Lower leg skin (tissue), 4 donors: ENCODE measurements around the gene FYCO1. TPM values are rescaled to one million over a fixed set of nuclear protein-coding genes. Genes with fewer than 3 reads are reported as not detected.

Experiments
- DNase-seq, 2 donors: peaks; one replicate each; pipeline ENCODE4 v3.0.0-alpha.2; 2019; ENCODE audit warnings: low spot score in 2 of 2
- H3K4me3 ChIP-seq: fragments of 200-600 bp; sonication (generic); 2 replicates; pipeline ENCODE4 v1.5.1; 2017; ENCODE audit warnings: mild to moderate bottlenecking, low read depth; ENCODE audit not compliant: poor library complexity, severe bottlenecking
- CTCF ChIP-seq, 3 donors: fragments of 450-650 bp; IDR thresholded peaks; one replicate each; pipeline ENCODE4 v1.5.1; 2016; ENCODE audit warnings: antibody characterized with exemption in 3 of 3, mild to moderate bottlenecking in 3 of 3, moderate library complexity in 2 of 3
- POLR2A ChIP-seq, 2 donors: fragments of 450-650 bp; IDR thresholded peaks; one replicate each; pipeline ENCODE4 v1.6.1; 2016 to 2017; ENCODE audit warnings: antibody characterized with exemption in 2 of 2, mild to moderate bottlenecking in 1 of 2, moderate library complexity in 1 of 2
- WGBS, 2 donors: methylation state at CpG; one replicate each; pipeline ENCODE4 v1.1.5; 2018; 5-methylcytosine and 5-hydroxymethylcytosine counted together
- intact Hi-C: fragments of 100-400 bp; cut with DNase I; formaldehyde crosslinking; loops from one replicate; pipeline ENCODE4 v1.15.0; 2023; ENCODE audit warnings: low total_unique reads
- total RNA-seq, 4 donors: library from RNA; depleted of rRNA; stranded (reverse); fragments of >200 nt; gene quantifications; one replicate each; pipeline ENCODE4 v1.1.0, GENCODE V29; 2016

Gene FYCO1
- total RNA-seq, 4 donors from 2014 or later: 35.0 to 57.0 (median 51.3) TPM

- TF ChIP-seq POLR2A (IDR thresholded peaks at IDR 0.05) (no peak), CTCF (IDR thresholded peaks at IDR 0.05) (no peak)
- H3K4me3 ChIP-seq: no peak overlapping the region
- 71 to 78% methylated on average over 3 of the region's 3 CpGs for WGBS, 2 donors
- intact Hi-C loops: no loop called here
- DNase-seq: no peak
Observed at GRCh38 chr3:45880725-45881077, 114.9 kb downstream of the FYCO1 start.

GRCh38 chr3:45878124-45878523, 117.5 kb downstream of the FYCO1 start:
- DNase-seq: no peak
- TF ChIP-seq POLR2A (IDR thresholded peaks at IDR 0.05) (no peak), CTCF (IDR thresholded peaks at IDR 0.05) (no peak)
- WGBS, 2 donors: 92 to 93% methylated on average over 2 of the region's 2 CpGs
- no peak overlapping the region for H3K4me3 ChIP-seq
- intact Hi-C loops: no loop called here

GRCh38 chr3:45874677-45875346, 120.8 kb downstream of the FYCO1 start:
- 83 to 88% methylated on average over 5 of the region's 5 CpGs for WGBS, 2 donors
- TF ChIP-seq CTCF (IDR thresholded peaks at IDR 0.05): no peak
- TF ChIP-seq POLR2A (IDR thresholded peaks at IDR 0.05): no peak
- no peak overlapping the region for H3K4me3 ChIP-seq
- intact Hi-C loops: no loop called here
- DNase-seq: no peak

DNA sequence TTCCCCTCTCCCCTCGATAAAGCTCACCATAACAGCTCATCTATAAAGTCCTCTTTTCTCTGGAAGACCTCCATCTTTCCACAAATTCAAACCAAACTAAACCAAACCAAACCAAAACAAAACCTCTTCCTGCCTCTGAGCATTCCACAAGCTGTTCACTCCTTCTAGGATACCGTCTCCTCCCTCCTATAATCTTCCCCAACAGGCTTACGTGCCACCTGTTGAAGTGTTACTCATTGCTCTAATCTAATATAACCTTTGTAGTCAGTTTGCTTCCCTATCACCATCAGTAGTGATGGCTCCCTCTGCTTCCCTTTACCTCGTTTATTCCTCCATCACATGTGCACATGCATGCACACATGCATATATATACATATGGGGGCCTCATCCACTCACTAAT, 122.0 kb downstream of the FYCO1 start:
- WGBS, 2 donors: 87 to 93% methylated on average over 4 of the region's 4 CpGs
- no peak for DNase-seq
- TF ChIP-seq POLR2A (IDR thresholded peaks at IDR 0.05) (no peak), CTCF (IDR thresholded peaks at IDR 0.05) (no peak)
- no peak overlapping the region for H3K4me3 ChIP-seq
- intact Hi-C loops: no loop called here

DNA sequence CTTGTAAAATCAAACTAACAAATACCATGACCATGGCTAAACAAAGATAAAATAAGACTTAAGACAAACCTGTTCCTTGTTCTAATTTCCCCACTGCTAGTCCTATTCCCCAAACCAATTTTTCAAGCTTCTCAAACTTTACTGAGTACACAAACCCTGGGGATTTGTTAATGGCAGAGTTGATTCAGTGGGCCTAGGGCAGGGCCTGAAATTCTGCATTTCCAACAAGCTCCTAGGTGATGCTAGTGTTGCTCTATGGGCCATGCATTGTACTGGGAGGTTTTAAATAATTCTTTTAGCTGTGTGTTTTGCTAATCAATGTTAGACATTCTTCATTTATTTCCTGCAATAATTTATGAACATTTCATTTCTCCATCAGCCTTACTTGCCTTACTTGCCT, 122.6 kb downstream of the FYCO1 start:
- intact Hi-C loops: no loop called here
- TF ChIP-seq POLR2A (IDR thresholded peaks at IDR 0.05): no peak
- no peak for TF ChIP-seq CTCF (IDR thresholded peaks at IDR 0.05)
- no peak overlapping the region for H3K4me3 ChIP-seq
- no peak for DNase-seq

DNA sequence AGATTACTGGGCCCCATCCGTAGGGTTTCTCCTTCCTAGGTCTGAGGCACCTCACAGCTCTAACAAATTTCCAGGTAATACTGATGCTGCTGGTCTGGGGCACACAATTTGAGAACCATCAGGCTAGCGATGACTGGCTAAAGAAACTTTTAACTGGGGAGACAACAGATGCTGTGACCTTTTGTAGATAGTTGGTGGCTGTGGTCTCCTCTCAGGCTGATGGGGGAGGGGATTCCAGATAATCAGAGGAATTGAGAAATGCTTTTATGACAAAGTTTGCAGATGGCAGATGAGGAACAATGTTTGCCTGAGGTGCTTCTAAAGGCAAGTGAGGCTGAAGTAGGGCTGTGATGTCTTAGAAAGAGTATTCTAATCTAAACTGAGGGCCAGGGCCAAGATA, 123.1 kb downstream of the FYCO1 start:
- intact Hi-C loops: no loop called here
- H3K4me3 ChIP-seq: no peak overlapping the region

More for the DNA sequence above, 123.1 kb downstream of the FYCO1 start:
- TF ChIP-seq CTCF (IDR thresholded peaks at IDR 0.05) (no peak), POLR2A (IDR thresholded peaks at IDR 0.05) (no peak)
- WGBS, 2 donors: 91 to 95% methylated on average over 2 of the region's 2 CpGs
- no peak for DNase-seq
